Thyroid gland (tissue), 4 donors: ENCODE results near the gene ZDHHC12. TPM values are rescaled to one million over a fixed set of nuclear protein-coding genes. Genes with fewer than 3 reads are reported as not detected.

Source experiments
- DNase-seq, 2 donors: peaks; one replicate each; pipeline ENCODE4 v3.0.0-alpha.2; 2019
- H3K27ac ChIP-seq, 3 donors: fragments of 200-600 bp; sonication (generic); 1 replicate in 2 of 3; 2 replicates in 1 of 3; pipeline ENCODE4 v1.5.1; 2016 to 2019; ENCODE audit warnings: mild to moderate bottlenecking in 1 of 3, moderate library complexity in 1 of 3
- H3K27me3 ChIP-seq: fragments of 200-600 bp; sonication (generic); one replicate; pipeline ENCODE4 v1.5.1; 2019
- H3K36me3 ChIP-seq, 2 donors: fragments of 200-600 bp; sonication (generic); one replicate each; pipeline ENCODE4 v1.5.1; 2016 to 2019
- H3K4me1 ChIP-seq, 2 donors: fragments of 200-600 bp; sonication (generic); one replicate each; pipeline ENCODE4 v1.5.1; 2017 to 2019
- H3K4me3 ChIP-seq, 3 donors: fragments of 200-600 bp; sonication (generic); replicated peaks in 1 of 3; 1 replicate in 2 of 3; 2 replicates in 1 of 3; pipeline ENCODE4 v1.5.1; 2016; ENCODE audit warnings: mild to moderate bottlenecking in 1 of 3
- H3K9me3 ChIP-seq: fragments of 200-600 bp; sonication (generic); one replicate; pipeline ENCODE4 v1.5.1; 2017
- POLR2A ChIP-seq, 2 donors: fragments of 450-650 bp; IDR thresholded peaks; one replicate each; pipeline ENCODE4 v1.6.1; 2017; ENCODE audit warnings: antibody characterized with exemption in 2 of 2, mild to moderate bottlenecking in 2 of 2, moderate library complexity in 1 of 2
- WGBS, 2 donors: methylation state at CpG; one replicate each; pipeline ENCODE4 v1.1.5; 2017; 5-methylcytosine and 5-hydroxymethylcytosine counted together
- intact Hi-C: fragments of 100-400 bp; cut with DNase I; formaldehyde crosslinking; loops from one replicate; pipeline ENCODE4 v1.15.1; 2023
- total RNA-seq, 4 donors: library from RNA; depleted of rRNA; stranded (reverse); fragments of >200 nt; gene quantifications; one replicate each; pipeline ENCODE4 v1.2.3, GENCODE V29; 2016
- TF ChIP-seq, protein P1 (sequence below), 6 experiments: fragments of 200-600 bp in 3 of 6; fragments of 450-650 bp in 3 of 6; sonication (generic) in 3 of 6; IDR thresholded peaks; one replicate each; pipeline ENCODE4 v1.5.1; 2016 to 2019; ENCODE audit warnings: antibody characterized with exemption in 6 of 6, mild to moderate bottlenecking in 2 of 6, inconsistent platforms in 1 of 6, moderate library complexity in 1 of 6

Gene ZDHHC12
- total RNA-seq, 4 donors from 2014 or later, result 21.2 to 45.7 (median 33.7) TPM

DNA sequence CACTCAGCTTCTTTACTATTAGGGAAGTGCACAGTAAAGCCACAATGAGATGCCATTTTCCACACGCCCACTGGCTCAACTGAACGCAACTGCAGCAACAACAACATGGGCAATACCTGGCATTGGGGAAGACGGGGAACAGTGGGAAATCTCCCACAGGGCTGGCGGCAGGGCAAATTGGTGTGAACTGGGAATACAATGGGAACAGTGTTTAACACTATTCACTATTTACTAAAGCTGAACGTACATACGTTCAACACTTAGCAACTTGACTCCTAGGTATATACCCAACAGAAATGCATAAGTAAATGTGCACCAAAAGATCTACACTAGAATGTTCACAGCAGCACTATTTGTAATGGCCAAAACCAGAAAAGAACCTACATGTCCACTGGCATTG lies 33.7 kb upstream of the ZDHHC12 start:
- no peak for TF ChIP-seq POLR2A (IDR thresholded peaks at IDR 0.05)
- TF ChIP-seq, protein P1, sequence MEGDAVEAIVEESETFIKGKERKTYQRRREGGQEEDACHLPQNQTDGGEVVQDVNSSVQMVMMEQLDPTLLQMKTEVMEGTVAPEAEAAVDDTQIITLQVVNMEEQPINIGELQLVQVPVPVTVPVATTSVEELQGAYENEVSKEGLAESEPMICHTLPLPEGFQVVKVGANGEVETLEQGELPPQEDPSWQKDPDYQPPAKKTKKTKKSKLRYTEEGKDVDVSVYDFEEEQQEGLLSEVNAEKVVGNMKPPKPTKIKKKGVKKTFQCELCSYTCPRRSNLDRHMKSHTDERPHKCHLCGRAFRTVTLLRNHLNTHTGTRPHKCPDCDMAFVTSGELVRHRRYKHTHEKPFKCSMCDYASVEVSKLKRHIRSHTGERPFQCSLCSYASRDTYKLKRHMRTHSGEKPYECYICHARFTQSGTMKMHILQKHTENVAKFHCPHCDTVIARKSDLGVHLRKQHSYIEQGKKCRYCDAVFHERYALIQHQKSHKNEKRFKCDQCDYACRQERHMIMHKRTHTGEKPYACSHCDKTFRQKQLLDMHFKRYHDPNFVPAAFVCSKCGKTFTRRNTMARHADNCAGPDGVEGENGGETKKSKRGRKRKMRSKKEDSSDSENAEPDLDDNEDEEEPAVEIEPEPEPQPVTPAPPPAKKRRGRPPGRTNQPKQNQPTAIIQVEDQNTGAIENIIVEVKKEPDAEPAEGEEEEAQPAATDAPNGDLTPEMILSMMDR (IDR thresholded peaks at IDR 0.05), result no peak
- 91 to 93% methylated on average over 6 of the region's 6 CpGs for WGBS, 2 donors
- intact Hi-C loops, result no loop called here

DNA sequence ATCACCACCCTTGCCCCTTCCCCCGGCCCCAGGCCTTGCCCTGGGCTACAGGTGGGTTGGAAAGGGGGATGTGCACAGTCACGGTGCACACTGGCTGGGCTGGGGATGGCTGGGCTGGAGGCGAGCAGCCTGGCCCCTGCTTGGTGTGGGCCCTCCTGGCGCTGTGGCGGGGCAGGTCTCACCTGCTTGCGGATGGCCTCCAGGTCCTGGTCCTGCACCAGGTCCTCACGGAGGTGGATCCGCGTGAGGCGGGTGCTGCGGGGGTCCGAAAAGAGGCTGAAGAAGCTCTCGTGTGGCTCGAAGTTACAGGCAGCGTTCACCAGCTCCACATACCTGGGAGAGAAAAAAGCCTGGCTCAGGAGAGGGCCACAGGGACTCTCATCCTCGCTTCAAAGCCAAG lies 29.7 kb upstream of the ZDHHC12 start:
- Histone ChIP-seq H3K9me3 (no peaks in the 10 kb centered on the region), H3K27ac (no peak overlapping the region), H3K27me3 (no peaks in the 10 kb centered on the region), H3K4me1 (no peaks in the 10 kb centered on the region), H3K36me3 (peaks cover 37 to 38% of the 10 kb centered on the region in 2 donors), H3K4me3 (no peak overlapping the region)
- DNase-seq, result no peak
- TF ChIP-seq, protein P1 (IDR thresholded peaks at IDR 0.05), result no peak
- TF ChIP-seq POLR2A (IDR thresholded peaks at IDR 0.05), result no peak
- WGBS, 2 donors, result 92 to 96% methylated on average over 14 to 16 of the region's 16 CpGs
- intact Hi-C loops, result no loop called here

More for the DNA sequence above, 33.7 kb upstream of the ZDHHC12 start:
- Histone ChIP-seq H3K36me3 (peaks cover 11 to 15% of the 10 kb centered on the region in 2 donors), H3K4me3 (no peak overlapping the region), H3K9me3 (no peaks in the 10 kb centered on the region), H3K4me1 (no peaks in the 10 kb centered on the region), H3K27ac (no peak overlapping the region), H3K27me3 (no peaks in the 10 kb centered on the region)
- no peak for DNase-seq

DNA sequence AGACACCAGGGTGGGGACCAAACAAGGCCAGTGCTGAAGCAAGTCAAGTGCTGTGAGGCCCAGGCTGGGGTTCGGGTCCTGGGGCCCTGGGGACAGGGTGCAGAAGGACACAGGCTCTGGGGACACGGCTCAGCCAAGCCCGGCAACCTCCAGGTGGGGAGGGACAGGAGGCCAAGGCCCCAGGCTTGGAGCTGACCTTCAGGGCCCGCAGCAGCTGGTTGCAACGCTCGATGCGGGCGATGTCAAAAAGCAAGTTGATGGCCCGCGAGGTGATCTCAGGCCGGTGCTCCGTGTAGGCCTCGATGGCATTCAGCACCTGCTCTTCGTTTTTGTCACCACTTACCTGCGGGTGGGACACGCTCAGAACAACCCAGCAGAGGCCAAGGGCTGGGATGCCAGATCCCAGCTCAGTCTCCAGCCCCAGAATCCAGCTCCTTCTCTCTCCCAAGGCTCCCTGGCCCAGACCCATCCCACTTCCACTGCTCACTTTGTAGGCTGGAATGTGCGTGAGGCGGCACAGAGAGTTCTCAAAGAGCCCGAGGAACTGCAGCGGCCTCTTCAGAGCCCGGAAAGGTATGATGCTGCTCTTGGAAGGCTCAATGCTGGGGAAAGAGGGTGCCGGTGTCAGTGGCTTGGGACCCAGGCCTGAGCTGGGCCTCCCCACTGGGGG lies 27.1 kb upstream of the ZDHHC12 start:
- DNase-seq, result no peak
- no peak for TF ChIP-seq POLR2A (IDR thresholded peaks at IDR 0.05)
- TF ChIP-seq, protein P1 (IDR thresholded peaks at IDR 0.05), result no peak
- intact Hi-C loops, result no loop called here
- peaks cover 37 to 40% of the 10 kb centered on the region in 2 donors for H3K36me3 ChIP-seq
- H3K4me1 ChIP-seq, result no peaks in the 10 kb centered on the region
- no peaks in the 10 kb centered on the region for H3K27me3 ChIP-seq
- H3K27ac ChIP-seq, result no peak overlapping the region
- no peaks in the 10 kb centered on the region for H3K9me3 ChIP-seq
- WGBS, 2 donors, result 94 to 95% methylated on average over 13 to 22 of the region's 22 CpGs
- no peak overlapping the region for H3K4me3 ChIP-seq

DNA sequence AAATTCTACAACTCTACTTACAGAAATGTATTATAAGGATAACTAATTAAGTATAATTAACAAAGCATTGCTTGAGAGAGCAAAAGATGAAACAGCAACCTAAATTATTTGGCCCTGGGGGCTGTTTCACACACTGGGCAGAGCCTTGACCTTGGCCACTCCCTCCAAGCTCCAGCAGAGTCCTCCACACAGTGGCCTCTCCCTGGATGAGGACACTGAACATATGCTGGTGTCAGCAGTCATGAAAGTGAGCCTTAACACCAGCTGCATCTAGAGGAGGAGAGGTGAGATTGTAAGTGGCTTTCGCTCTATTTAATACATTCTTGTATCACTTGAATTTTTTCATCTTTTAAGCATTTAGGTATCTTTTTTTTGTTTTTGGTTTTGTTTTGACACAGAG lies 23.3 kb upstream of the ZDHHC12 start:
- Histone ChIP-seq H3K27ac (no peak overlapping the region), H3K36me3 (peaks cover 22 to 24% of the 10 kb centered on the region in 2 donors), H3K4me1 (no peaks in the 10 kb centered on the region), H3K4me3 (no peak overlapping the region), H3K27me3 (no peaks in the 10 kb centered on the region), H3K9me3 (no peaks in the 10 kb centered on the region)
- 97 to 100% methylated on average over 1 of the region's 1 CpG for WGBS, 2 donors
- no peak for TF ChIP-seq POLR2A (IDR thresholded peaks at IDR 0.05)
- TF ChIP-seq, protein P1 (IDR thresholded peaks at IDR 0.05), result no peak
- intact Hi-C loops, result no loop called here
- no peak for DNase-seq

DNA sequence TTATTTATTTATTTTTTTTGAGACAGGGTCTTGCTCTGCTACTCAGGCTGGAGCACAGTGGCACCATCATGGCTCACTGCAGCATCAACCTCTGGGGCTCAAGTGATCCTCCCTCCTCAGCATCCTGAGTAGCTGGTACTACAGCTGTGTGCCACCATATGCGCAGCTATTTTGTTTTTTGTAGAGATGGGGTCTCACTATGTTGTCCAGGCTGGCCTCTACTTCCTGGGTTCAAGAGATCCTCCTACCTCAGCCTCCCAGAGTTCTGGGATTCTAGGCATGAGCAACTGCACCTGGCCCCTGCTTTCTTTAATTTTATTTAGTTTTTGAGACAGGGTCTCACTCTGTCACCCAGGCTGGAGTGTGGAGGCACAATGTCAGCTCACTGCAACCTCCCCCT lies 19.5 kb upstream of the ZDHHC12 start:
- TF ChIP-seq, protein P1 (IDR thresholded peaks at IDR 0.05), result no peak
- TF ChIP-seq POLR2A (IDR thresholded peaks at IDR 0.05), result no peak
- Histone ChIP-seq H3K27ac (no peak overlapping the region), H3K4me3 (no peak overlapping the region), H3K36me3 (peaks cover 17 to 21% of the 10 kb centered on the region in 2 donors), H3K4me1 (no peaks in the 10 kb centered on the region), H3K27me3 (no peaks in the 10 kb centered on the region), H3K9me3 (no peaks in the 10 kb centered on the region)
- intact Hi-C loops, result no loop called here
- no peak for DNase-seq
- whole genome bisulfite sequencing, 2 donors, result 92 to 100% methylated on average over 1 of the region's 1 CpG
